ENCODE data around the gene PCK1. TPM values are rescaled to one million over a fixed set of nuclear protein-coding genes. Genes with fewer than 3 reads are reported as not detected.
A peak's percentile ranks its signal among the peaks of the same experiment; 100 is the strongest.

The PCK1 gene
- total and polyA plus RNA-seq, 2 of the 13 experiments (the other 11 are each of a cell fraction or from before 2014, with no cell fraction given): 6.5 to 12.6 TPM

DNA sequence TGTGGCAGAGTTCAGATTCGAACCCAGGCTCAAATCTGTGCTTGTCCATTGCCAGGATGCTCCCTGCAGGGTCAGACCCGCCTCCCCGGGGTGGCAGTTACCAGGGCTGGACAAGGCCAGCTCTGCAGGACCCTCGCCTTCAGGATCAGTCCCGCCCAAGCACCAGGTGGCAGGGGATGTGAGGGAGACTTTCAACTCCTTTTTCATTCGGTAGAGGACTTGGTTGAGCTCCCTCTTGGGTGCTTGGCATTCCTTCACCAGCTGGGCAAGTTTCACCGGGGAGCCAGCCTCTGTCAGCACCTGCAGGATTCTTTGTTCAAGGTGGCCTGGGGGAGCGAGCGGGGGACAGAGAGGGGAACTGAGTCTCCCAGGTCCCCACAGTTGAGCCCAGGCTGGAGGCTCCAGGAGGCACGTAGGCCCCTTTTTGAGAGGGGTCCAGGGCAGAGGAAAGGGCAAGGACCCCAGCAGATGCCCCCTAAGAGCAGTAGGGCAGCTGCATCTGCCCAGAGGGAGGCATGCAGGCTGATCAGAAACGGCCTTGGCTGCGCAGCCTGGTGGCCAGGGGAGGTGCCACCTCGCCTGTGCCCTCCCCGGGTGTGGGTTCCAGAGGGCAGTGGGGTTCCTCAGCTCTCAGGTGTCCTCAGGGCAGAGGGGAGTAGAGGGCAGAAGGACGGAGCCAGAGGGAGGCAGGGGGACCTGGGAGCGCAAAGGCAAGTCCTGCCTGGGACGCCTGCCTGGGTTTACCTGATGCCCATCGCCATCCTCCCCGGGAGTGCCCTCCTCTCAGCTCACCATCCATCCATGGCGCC, 55.4 kb downstream of the PCK1 start:
- WGBS (ENCODE audit: low lambda C conversion rate): 4% methylated on average over 18 of the region's 20 CpGs
- BruUV-seq (replicated peaks): no TSS peak
- FAIRE-seq (no peak), ATAC-seq (no peak), DNase-seq (ENCODE audit: low spot score) (no peak)
- H4K20me1 ChIP-seq (ENCODE audit: insufficient read depth, low read length): no peaks in the 10 kb centered on the region
- no peaks in the 10 kb centered on the region for H3K36me3 ChIP-seq (replicated peaks in 1 of 2; ENCODE audit: control insufficient read depth in 1 of 2, insufficient read depth in 2 of 2, low read length in 2 of 2)
- H3K27ac ChIP-seq (ENCODE audit: extremely low read length, insufficient read depth, low read length): no peak overlapping the region
- intact Hi-C loops (cut with micrococcal nuclease; ENCODE audit: unreplicated experiment): no loop called here
- in situ Hi-C loops (cut with HindIII; ENCODE audit: extremely low pct_ligation_motif_present, low pct_unique_long_range_greater_than_20kb): no loop called here
- H3K4me1 ChIP-seq (ENCODE audit: insufficient read depth, low read length): no peaks in the 10 kb centered on the region
- POLR2A ChIA-PET: no interaction called here
- TF ChIP-seq, protein P1, sequence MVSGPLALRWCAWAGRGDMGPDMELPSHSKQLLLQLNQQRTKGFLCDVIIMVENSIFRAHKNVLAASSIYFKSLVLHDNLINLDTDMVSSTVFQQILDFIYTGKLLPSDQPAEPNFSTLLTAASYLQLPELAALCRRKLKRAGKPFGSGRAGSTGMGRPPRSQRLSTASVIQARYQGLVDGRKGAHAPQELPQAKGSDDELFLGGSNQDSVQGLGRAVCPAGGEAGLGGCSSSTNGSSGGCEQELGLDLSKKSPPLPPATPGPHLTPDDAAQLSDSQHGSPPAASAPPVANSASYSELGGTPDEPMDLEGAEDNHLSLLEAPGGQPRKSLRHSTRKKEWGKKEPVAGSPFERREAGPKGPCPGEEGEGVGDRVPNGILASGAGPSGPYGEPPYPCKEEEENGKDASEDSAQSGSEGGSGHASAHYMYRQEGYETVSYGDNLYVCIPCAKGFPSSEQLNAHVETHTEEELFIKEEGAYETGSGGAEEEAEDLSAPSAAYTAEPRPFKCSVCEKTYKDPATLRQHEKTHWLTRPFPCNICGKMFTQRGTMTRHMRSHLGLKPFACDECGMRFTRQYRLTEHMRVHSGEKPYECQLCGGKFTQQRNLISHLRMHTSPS (CRISPR knock-in tag; IDR thresholded peaks at IDR 0.05; ENCODE audit: low read depth): 0 out of 2 replicates have a peak, but pooled peaks have one; percentile 24
- TF ChIP-seq ZNF460 (CRISPR knock-in tag; IDR thresholded peaks at IDR 0.05; ENCODE audit: borderline replicate concordance) (no peak), MLLT10 (CRISPR knock-in tag; IDR thresholded peaks at IDR 0.05) (no peak)
- H3K27me3 ChIP-seq (ENCODE audit: control insufficient read depth in 1 of 2, insufficient read depth in 2 of 2, low read length in 2 of 2): peaks cover 8 to 84% of the 10 kb centered on the region in 2 experiments; a peak in 4 of 5 replicates
- no peak overlapping the region for H3K9ac ChIP-seq (ENCODE audit: insufficient read depth, low read depth, low read length)
- CTCF ChIA-PET (ENCODE audit: low intra/inter-chr PET ratio, low total read pairs): no interaction called here
- no peak overlapping the region for H3K4me2 ChIP-seq (ENCODE audit: low read depth, low read length)
- H3K79me2 ChIP-seq (ENCODE audit: insufficient read depth, low read length): no peaks in the 10 kb centered on the region
- no peak overlapping the region for H3K4me3 ChIP-seq (replicated peaks in 1 of 3; ENCODE audit: insufficient read depth in 1 of 3, low read depth in 2 of 3, low read length in 3 of 3)
- H3K9me3 ChIP-seq (ENCODE audit: low read length): no peaks in the 10 kb centered on the region
- no peak overlapping the region for H2AFZ ChIP-seq (ENCODE audit: low read length)

DNA sequence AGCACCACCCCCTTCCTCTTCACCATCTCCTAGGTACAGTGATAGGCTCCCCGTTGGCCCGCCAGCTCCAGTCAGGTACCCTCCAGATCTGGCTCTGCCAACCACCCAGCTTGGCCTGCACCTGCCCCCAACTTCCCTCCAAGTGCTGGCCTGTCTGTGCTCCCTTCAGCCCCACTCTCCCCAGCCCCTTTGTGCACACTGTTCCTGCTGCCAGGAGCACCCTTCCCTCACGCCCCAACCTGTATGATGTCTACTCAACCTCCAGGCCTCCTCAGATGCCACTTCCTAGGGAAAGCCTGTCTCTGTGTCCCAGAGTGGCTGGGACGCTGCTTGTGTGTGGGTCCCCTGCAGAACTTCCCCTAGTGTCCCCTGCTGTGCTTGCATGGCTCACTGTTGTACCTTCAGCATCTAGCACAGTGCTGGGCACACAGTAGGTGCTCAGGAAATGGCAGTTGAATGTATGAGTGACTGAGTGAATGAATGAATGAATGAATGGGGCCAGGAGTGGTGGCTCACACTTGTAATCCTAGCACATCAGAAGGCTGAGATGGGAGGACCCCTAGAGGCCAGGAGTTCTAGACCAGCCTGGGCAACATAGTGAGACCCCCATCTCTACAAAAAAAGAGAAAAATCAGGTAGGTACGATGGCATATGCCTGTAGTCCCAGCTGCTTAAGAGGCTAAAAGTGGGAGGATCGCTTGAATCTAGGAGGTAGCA, 56.3 kb downstream of the PCK1 start:
- ATAC-seq (no peak), FAIRE-seq (no peak)
- WGBS (ENCODE audit: low lambda C conversion rate): 3% methylated on average over 6 of the region's 6 CpGs

More for the DNA sequence above, 56.3 kb downstream of the PCK1 start:
- in situ Hi-C loops (cut with HindIII; ENCODE audit: extremely low pct_ligation_motif_present, low pct_unique_long_range_greater_than_20kb) (no loop called here), intact Hi-C loops (cut with micrococcal nuclease; ENCODE audit: unreplicated experiment) (no loop called here)
- no peaks in the 10 kb centered on the region for H3K36me3 ChIP-seq (replicated peaks in 1 of 2; ENCODE audit: control insufficient read depth in 1 of 2, insufficient read depth in 2 of 2, low read length in 2 of 2)
- H3K79me2 ChIP-seq (ENCODE audit: insufficient read depth, low read length): no peaks in the 10 kb centered on the region
- no TSS peak for BruUV-seq (replicated peaks)
- H2AFZ ChIP-seq (ENCODE audit: low read length): no peak overlapping the region
- no peak for DNase-seq (ENCODE audit: low spot score)
- no peak overlapping the region for H3K27ac ChIP-seq (ENCODE audit: extremely low read length, insufficient read depth, low read length)
- H3K27me3 ChIP-seq (ENCODE audit: control insufficient read depth in 1 of 2, insufficient read depth in 2 of 2, low read length in 2 of 2): peaks cover 5 to 86% of the 10 kb centered on the region in 2 experiments; a peak in 4 of 5 replicates
- no peaks in the 10 kb centered on the region for H4K20me1 ChIP-seq (ENCODE audit: insufficient read depth, low read length)
- TF ChIP-seq, protein P2, sequence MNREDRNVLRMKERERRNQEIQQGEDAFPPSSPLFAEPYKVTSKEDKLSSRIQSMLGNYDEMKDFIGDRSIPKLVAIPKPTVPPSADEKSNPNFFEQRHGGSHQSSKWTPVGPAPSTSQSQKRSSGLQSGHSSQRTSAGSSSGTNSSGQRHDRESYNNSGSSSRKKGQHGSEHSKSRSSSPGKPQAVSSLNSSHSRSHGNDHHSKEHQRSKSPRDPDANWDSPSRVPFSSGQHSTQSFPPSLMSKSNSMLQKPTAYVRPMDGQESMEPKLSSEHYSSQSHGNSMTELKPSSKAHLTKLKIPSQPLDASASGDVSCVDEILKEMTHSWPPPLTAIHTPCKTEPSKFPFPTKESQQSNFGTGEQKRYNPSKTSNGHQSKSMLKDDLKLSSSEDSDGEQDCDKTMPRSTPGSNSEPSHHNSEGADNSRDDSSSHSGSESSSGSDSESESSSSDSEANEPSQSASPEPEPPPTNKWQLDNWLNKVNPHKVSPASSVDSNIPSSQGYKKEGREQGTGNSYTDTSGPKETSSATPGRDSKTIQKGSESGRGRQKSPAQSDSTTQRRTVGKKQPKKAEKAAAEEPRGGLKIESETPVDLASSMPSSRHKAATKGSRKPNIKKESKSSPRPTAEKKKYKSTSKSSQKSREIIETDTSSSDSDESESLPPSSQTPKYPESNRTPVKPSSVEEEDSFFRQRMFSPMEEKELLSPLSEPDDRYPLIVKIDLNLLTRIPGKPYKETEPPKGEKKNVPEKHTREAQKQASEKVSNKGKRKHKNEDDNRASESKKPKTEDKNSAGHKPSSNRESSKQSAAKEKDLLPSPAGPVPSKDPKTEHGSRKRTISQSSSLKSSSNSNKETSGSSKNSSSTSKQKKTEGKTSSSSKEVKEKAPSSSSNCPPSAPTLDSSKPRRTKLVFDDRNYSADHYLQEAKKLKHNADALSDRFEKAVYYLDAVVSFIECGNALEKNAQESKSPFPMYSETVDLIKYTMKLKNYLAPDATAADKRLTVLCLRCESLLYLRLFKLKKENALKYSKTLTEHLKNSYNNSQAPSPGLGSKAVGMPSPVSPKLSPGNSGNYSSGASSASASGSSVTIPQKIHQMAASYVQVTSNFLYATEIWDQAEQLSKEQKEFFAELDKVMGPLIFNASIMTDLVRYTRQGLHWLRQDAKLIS (CRISPR knock-in tag; IDR thresholded peaks at IDR 0.05): no peak
- TF ChIP-seq ZKSCAN1 (IDR thresholded peaks at IDR 0.05; ENCODE audit: low read length): peak; percentile 58
- no peaks in the 10 kb centered on the region for H3K4me1 ChIP-seq (ENCODE audit: insufficient read depth, low read length)
- POLR2A ChIA-PET: no interaction called here
- no peaks in the 10 kb centered on the region for H3K9me3 ChIP-seq (ENCODE audit: low read length)
- CTCF ChIA-PET (ENCODE audit: low intra/inter-chr PET ratio, low total read pairs): no interaction called here
- no peak overlapping the region for H3K4me2 ChIP-seq (ENCODE audit: low read depth, low read length)
- H3K9ac ChIP-seq (ENCODE audit: insufficient read depth, low read depth, low read length): no peak overlapping the region
- H3K4me3 ChIP-seq (replicated peaks in 1 of 3; ENCODE audit: insufficient read depth in 1 of 3, low read depth in 2 of 3, low read length in 3 of 3): no peak overlapping the region
